Measurements from ENCODE around the gene MAP3K19. TPM values are rescaled to one million over a fixed set of nuclear protein-coding genes. Genes with fewer than 3 reads are reported as not detected.
"Not testable (repeated sequence)": the region's sequence is repeated elsewhere in the genome, so short reads cannot be mapped to it uniquely, and the experiment has no call there.

MAP3K19 gene
- total RNA-seq, 1 experiment from 2014 or later: not detected

DNA sequence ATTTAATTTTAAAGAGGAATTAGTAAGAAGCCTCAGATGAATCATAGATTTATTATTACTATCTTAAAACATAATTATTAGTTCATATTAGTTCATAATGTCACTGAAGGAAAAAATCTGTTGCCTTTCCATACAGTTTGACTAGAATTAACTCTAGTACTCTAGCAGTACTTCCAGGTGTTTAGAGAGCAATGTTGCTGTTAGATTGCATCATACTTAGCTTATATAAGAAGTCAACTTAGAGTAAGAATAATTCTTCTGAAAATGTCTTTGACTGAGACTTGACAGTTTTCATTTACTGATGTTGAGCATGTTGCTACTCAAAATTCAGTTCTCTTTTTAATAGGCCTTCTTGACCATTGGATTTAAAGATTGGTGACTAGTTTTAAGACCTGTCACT, 9.5 kb upstream of the MAP3K19 start:
- H3K27me3 ChIP-seq: no peaks in the 10 kb centered on the region
- no peaks in the 10 kb centered on the region for H3K9me3 ChIP-seq
- no peak overlapping the region for H3K4me3 ChIP-seq
- no peak for DNase-seq
- H3K36me3 ChIP-seq: peaks cover 69% of the 10 kb centered on the region

DNA sequence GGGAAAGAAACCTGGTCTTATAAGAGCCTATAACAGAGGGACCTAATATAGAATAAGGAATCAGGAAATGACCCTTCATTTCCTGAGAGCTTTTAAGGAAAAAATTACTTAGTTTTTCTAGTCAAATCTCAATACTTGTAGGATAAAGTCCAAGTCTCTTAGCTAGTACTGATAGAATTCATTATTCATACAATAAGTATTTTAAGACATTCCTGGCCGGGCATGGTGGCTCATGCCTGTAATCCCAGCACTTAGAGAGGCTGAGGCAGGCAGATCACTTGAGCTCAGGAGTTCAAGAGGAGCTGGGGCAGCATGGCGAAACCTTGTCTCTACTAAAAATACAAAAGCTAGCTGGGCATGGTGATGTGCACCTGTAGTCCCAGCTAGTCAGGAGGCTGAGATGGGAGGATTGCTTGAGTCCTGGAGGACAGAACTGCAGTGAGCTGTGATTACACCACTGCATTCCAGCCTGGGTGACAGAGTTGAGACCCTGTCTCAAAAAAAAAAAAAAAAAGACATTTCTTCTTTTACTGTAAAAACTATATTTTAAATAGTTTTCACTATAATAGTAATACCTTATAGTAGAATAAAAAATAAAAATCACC, 8.0 kb upstream of the MAP3K19 start:
- Histone ChIP-seq H3K9me3 (no peaks in the 10 kb centered on the region), H3K27me3 (no peaks in the 10 kb centered on the region), H3K36me3 (peaks cover 54% of the 10 kb centered on the region), H3K4me3 (peak overlapping the region; percentile 99; the same call in 1 of the 2 replicates)
- peak; percentile 77 for DNase-seq

DNA sequence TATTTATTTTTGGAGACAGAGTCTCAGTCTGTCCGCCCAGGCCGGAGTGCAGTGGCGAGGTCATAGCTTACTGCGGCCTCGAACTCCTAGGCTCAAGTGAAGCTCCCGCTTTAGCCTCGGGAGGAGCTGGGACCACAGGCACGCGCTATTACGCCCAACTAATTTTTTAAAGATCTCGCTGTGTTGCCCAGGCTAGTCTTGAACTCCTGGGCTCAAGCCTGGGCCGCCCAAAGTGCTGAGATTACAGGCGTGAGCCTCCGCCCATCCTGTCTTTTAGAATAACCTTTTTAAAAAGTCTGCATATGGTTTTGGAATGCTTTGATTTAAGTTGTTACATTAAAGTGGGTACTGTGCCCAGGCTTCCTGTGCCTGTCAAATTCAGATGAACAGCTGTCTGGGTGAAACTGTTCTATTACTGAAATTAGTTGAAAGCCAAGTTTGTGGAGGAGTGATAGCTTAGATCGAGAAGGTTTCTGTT, 5.8 kb upstream of the MAP3K19 start:
- DNase-seq: peak; percentile 3
- peak overlapping the region; percentile 99 for H3K4me3 ChIP-seq
- H3K9me3 ChIP-seq: no peaks in the 10 kb centered on the region
- no peaks in the 10 kb centered on the region for H3K27me3 ChIP-seq
- peaks cover 35% of the 10 kb centered on the region for H3K36me3 ChIP-seq

DNA sequence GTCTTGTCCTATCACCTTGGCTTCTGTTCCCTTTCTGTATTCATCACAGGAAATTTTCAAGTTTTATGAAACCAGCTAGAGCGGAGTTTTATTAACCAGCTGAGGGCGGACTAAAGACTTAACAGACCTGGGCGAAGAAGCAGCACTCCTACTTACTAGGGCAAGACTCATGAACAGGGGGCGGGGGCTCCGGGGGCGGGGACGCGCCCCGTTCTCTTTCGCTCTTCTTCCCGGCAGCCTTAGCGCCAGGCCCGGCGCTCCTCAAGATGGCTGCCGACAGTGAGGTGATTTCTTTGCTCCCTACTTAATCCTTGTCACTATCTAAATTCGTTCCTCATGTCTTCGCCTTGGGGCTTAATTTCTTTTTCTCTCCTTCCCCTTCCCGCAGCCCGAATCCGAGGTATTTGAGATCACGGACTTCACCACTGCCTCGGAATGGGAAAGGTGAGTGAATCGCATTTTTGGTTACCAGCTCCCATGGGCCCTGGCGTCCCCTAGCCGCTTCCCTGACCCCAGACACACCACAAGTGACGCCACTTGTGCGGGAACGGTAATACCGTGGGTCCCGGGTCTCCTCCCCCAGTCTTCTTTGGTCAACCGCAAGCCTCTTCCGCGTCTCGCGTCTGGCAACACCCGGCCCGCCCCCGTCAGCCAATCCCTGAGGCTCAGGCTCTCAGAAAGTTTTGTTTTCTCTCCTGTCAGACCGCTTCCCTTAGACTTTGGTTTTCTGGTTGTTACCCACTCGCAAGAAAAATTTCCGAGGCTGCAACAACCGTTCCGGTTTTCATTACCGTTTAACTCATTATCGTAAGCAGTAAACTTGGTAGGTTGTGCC, 5.0 kb upstream of the MAP3K19 start, which contains the start of gene RAB3GAP1:
Gene RAB3GAP1 (plus strand): TSS at position 251 of the 835 bp plus-strand sequence. CDS start 16 bp downstream, at position 267.
- Histone ChIP-seq H3K27me3 (no peaks in the 10 kb centered on the region), H3K36me3 (peaks cover 27% of the 10 kb centered on the region), H3K9me3 (no peaks in the 10 kb centered on the region), H3K4me3 (peak within 1 kb of the TSS; percentile 99)
- peak; percentile 84 for DNase-seq

DNA sequence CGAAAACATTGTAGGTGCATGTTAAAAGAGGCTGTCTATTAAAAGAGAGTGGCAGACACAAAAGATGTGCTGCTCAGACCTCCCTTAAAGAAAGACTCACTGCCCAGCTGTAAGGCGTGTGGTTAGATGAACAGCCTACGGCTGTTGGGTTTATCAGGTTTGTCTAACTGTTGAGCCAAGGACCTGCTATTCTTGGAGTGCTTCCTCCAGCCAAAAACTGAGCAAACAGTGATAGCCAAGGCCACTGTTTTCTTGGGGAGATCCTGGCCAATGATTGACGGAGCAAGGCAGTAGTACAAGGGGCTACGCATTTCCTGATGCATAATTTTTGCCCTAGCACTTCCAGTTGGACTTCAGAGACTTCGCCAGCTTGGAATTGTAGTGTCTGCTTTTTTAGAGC, 3.4 kb upstream of the MAP3K19 start:
- H3K27me3 ChIP-seq: peaks cover 4% of the 10 kb centered on the region; the same call in 1 of the 2 replicates
- DNase-seq: no peak
- H3K9me3 ChIP-seq: no peaks in the 10 kb centered on the region
- H3K36me3 ChIP-seq: peaks cover 13% of the 10 kb centered on the region
- no peak overlapping the region for H3K4me3 ChIP-seq

DNA sequence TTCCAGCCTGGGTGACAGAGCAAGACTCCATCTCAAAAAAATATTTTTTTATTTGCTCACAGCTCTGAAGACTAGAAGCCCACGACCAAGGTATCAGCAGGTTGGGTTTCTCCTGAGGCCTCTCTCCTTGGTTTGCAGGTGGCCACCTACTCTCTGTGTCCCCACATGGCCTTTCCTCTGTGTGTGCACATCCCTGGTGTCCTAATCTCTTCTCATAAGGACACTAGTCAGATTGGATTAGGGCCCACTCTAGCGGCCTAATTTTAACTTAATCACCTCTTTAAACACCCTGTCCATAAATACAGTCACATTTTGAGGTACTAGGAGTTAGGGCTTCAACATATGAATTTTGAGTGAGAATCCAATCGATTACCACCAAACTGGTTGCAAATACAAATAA, 2.9 kb upstream of the MAP3K19 start:
- H3K4me3 ChIP-seq: no peak overlapping the region
- no peak for DNase-seq
- no peaks in the 10 kb centered on the region for H3K9me3 ChIP-seq
- H3K36me3 ChIP-seq: peaks cover 13% of the 10 kb centered on the region
- H3K27me3 ChIP-seq: peaks cover 7% of the 10 kb centered on the region; the same call in 1 of the 2 replicates

DNA sequence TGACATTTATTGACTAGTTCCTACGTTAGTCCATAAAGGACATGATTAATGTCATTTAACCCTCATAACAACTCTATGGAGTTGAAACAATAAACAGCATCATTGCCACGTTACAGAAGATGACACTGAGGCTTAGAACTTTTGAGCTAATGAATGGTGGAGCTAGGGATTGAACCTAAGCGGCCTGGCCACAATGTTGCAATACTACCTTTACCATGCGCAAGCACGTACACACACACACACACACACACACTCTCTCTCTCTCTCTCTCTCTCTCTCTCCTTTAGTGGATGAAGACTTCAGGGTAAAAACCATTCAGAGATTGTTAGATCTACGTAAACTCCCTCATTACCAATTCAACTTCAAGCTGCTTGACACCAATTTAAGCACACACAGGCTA, 875 bp upstream of the MAP3K19 start:
- no peak for DNase-seq
- peaks cover 7% of the 10 kb centered on the region; the same call in 1 of the 2 replicates for H3K27me3 ChIP-seq
- no peak overlapping the region for H3K4me3 ChIP-seq
- H3K9me3 ChIP-seq: no peaks in the 10 kb centered on the region
- H3K36me3 ChIP-seq: peaks cover 7% of the 10 kb centered on the region

DNA sequence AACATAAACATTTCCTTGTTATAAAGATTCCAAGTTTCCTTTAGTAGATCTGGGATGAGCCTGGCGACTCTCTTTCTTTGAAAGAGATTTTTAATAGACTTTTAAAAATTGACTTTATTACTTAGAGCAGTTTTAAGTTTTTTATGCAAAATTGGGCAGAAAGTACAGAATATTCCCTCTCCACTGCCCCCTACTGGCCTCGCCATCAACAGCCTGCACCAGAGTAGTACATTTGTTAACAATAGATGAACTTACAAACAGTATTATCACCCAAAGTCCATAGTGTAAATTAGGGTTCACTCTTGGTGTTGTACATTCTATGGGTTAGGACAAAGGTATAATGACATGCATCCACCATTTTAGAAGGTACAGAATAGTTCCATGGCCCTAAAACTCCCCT, 3.9 kb downstream of the MAP3K19 start:
- Histone ChIP-seq H3K4me3 (no peak overlapping the region), H3K36me3 (no peaks in the 10 kb centered on the region), H3K9me3 (no peaks in the 10 kb centered on the region), H3K27me3 (peaks cover 7% of the 10 kb centered on the region; the same call in 1 of the 2 replicates)
- no peak for DNase-seq

DNA sequence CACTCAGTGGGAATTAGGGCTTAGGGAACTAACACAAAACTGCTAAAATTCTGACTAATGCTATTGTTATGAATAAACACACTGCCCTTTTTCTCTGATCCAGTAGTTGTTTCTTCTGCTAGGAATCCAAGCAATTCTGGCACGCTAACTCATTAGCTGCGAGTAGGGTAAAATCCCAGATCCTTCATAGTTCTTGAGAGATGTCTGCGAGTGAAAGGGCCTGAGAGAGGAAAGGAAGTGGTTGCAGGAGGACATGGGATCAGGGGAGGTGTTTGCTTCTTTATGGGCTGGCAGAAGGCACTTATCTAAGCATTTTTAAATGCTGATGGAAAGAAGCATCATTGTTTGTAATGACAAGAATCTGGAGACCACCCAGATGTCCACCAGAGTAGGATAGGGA, 9.4 kb downstream of the MAP3K19 start:
- peak; percentile 49 for DNase-seq

DNA sequence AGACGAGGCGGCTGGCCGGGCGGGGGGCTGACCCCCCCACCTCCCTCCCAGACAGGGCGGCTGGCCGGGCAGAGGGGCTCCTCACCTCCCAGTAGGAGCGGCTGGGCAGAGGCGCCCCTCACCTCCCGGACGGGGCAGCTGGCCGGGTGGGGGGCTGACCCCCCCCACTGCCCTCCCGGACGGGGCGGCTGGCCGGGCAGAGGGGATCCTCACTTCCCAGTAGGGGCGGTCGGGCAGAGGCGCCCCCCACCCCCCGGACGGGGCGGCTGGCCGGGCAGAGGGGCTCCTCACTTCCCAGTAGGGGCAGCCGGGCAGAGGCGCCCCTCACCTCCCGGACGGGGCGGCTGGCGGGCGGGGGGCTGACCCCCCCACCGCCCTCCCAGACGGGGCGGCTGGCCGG, 14.0 kb downstream of the MAP3K19 start:
- not testable (repeated sequence) for H3K27me3 ChIP-seq, DNase-seq, H3K4me3 ChIP-seq, H3K9me3 ChIP-seq, H3K36me3 ChIP-seq

More for the DNA sequence above, 9.4 kb downstream of the MAP3K19 start:
- Histone ChIP-seq H3K27me3 (no peaks in the 10 kb centered on the region), H3K9me3 (no peaks in the 10 kb centered on the region), H3K4me3 (no peak overlapping the region), H3K36me3 (no peaks in the 10 kb centered on the region)

DNA sequence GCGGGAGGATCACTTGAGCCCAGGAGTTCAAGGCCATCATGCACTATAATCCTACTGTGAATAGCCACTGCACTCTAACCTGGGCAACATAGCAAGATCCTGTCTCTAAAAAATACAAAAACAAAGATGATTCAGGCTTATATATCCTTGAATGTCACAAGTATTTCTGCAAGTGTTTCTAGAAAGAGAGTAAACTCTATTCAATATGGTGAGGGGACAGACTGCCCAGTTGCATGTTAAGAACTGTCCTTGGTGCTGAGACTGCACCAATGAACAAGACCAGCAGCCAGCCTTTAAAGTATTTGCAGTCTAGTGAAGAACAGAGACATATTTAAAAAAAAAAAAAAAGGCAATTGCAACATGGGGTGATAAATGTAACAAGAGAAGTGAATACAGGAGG, 16.4 kb downstream of the MAP3K19 start:
- no peaks in the 10 kb centered on the region for H3K9me3 ChIP-seq
- 0 out of 2 replicates have a peak, but pooled peaks cover 2% of the 10 kb centered on the region for H3K27me3 ChIP-seq
- H3K4me3 ChIP-seq: no peak overlapping the region
- no peaks in the 10 kb centered on the region for H3K36me3 ChIP-seq
- no peak for DNase-seq

DNA sequence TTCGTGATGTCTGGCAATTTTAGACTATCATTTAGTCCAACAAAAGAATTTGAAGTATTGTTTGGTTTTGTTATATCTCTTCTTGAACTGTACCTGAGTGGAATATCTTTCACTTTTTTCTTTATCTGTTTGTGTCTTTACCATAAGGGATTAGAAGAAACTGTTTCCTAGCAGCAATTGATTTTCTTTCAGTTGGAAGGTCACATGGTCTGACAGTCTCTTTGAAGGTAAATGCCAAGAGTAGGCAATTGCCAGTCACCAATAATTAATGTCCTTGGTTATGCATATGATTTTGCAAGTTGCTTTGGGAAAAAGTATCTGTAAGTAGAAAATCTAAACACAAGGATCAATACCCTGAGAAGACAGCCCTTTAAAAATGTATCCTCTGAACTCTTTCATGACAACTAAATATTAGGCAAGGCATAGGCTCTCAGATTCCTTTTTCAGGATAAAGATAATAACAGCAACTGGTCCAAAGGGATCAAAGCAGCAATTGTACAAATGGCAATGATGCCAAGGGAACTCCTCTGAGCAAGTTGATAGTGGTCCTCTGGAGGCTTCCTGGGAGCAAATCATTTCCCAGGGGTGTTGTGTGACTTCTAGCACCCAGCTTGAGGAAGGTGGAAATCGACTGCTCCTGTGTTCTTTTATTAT, 17.6 kb downstream of the MAP3K19 start:
- DNase-seq: no peak
- Histone ChIP-seq H3K36me3 (no peaks in the 10 kb centered on the region), H3K4me3 (no peak overlapping the region), H3K27me3 (0 out of 2 replicates have a peak, but pooled peaks cover 2% of the 10 kb centered on the region), H3K9me3 (no peaks in the 10 kb centered on the region)

DNA sequence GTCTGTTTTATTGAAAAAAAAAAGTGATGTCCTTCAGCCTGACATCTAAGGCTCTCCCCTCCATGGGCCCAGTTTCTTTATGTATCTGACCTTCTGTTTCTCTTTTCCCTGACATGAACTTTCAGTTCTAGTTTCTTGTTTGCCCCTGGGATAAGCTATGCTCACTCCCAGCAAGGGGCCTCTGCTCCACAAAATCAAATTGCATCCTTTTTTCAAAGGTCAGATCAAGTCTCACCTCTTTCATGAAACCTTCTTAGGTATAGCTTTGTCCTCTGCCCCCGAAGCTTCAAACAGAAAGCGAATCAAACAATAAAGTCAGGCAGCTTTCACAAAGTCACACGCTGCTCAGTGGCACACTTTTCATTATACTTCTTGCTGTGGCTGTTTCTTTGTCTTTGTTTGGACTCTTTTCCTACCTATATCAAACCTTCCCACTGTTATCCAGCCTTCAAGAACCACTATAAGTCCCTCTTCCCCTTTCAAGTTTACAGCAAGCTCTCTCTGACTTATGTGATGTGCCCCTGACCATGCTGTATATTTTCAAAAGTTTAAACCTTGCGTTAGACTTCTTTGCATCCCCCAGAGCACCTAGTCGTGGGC, 23.3 kb downstream of the MAP3K19 start:
- no peaks in the 10 kb centered on the region for H3K9me3 ChIP-seq
- H3K27me3 ChIP-seq: no peaks in the 10 kb centered on the region
- no peak for DNase-seq
- no peak overlapping the region for H3K4me3 ChIP-seq
- no peaks in the 10 kb centered on the region for H3K36me3 ChIP-seq

DNA sequence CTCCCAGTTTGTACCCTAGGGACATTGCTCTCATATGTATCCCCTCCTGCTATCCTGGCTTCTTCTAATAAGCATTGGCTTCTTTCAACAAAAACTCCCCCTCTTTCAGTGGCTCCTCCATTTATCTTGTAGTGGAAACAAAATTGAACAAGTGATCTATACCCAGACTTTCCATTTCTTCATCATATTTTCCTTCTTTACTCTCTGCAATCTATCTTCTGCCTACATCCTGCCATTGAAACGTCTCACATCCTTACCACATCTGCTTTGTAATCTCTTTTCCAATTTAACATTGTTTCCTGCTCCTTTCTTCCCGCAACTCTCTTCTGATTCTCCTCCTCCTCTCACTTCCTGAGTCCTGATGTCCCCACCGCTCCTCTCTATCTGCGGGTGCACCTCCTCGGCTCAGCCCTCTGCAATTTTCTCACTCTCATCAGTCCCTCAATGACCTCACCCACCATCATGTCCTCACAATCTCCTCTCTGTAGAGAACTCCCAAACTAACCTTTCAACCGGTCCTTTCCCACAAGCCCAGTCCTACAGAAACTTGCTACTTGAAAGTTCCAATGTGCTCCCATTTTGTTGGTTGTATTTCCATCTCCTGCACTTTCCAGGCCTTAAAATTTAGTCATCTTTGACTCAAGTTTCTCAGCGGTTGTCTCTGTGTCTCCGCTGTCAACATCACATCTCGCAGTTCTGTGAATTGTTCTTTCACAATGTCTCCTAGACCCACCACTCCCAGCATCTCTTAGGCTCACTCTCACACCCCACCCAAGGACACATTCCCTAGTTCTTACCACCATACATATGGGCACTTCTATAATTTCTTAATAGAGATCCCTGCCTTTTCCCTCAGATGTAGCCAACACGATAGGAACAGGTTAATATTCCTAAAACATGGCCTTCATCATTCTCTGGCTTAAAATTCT, 24.0 kb downstream of the MAP3K19 start:
- Histone ChIP-seq H3K9me3 (no peaks in the 10 kb centered on the region), H3K4me3 (no peak overlapping the region), H3K27me3 (no peaks in the 10 kb centered on the region), H3K36me3 (no peaks in the 10 kb centered on the region)
- no peak for DNase-seq

DNA sequence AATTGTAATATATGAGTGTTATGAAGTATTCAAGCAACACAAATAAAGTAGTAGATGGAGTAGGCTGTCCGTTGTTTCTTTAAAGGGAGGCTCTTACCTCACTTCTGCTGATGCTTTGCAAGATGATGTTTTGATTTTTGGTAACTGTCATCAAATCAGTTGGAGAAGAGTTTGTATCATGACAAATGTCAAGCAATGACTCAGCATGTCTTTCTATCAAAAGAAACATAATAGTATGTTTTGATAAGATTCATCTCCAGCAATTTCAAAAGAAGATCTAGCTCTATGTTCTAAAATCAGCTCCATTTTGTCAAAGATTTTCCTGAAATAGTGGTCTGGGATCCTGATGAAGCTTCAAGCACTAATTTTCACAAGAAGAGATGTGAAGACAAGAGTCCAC, 25.6 kb downstream of the MAP3K19 start:
- Histone ChIP-seq H3K4me3 (no peak overlapping the region), H3K9me3 (no peaks in the 10 kb centered on the region), H3K27me3 (no peaks in the 10 kb centered on the region; the same call in 1 of the 2 replicates), H3K36me3 (no peaks in the 10 kb centered on the region)
- DNase-seq: no peak

DNA sequence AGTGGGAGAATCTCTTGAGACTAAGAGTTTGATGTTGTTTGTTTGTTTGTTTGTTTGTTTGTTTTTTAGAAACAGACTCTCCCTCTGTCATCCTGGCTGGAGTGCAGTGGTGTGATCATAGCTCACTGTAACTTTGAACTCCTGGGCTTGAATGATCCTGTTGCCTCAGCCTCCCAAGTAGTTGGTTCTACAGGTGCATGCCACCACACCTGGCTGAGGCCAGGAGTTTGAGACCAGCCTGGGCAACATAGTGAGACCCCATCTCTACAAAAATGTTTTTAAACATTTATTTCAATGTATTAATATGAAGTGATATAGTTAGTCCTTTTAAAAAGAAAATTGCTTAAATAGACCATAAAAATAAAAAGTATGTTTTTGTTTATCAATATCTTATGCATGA, 35.6 kb downstream of the MAP3K19 start:
- Histone ChIP-seq H3K27me3 (no peaks in the 10 kb centered on the region), H3K36me3 (no peaks in the 10 kb centered on the region), H3K4me3 (no peak overlapping the region), H3K9me3 (no peaks in the 10 kb centered on the region)
- no peak for DNase-seq

All from MG63 (cell line).